Measurements from ENCODE around the gene APH1B. TPM values are rescaled to one million over a fixed set of nuclear protein-coding genes. Genes with fewer than 3 reads are reported as not detected.

Gene APH1B
- total and polyA plus RNA-seq, 4 donors: 2.0 to 10.6 (median 4.6) TPM

DNA sequence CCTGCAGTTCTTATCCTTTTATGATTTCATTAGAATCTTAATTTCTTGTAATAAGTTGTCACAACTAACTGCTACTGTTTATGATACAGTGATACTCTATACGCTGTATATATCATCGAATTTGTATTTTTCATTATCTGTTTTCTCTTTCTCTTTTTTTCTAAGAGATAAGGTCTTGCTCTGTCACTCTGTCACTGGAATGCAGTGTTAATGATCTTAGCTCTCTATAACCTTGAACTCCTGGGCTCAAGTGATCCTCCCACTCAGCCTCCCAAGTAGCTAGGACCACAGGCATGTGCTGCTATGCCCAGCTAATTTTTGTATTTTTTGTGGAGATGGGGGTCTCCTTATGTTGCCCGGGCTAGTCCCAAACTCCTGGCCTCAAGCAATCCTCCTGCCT lies 14.8 kb downstream of the APH1B start (continued):
- TF ChIP-seq ZBTB33 (IDR thresholded peaks at IDR 0.05): no peak

DNA sequence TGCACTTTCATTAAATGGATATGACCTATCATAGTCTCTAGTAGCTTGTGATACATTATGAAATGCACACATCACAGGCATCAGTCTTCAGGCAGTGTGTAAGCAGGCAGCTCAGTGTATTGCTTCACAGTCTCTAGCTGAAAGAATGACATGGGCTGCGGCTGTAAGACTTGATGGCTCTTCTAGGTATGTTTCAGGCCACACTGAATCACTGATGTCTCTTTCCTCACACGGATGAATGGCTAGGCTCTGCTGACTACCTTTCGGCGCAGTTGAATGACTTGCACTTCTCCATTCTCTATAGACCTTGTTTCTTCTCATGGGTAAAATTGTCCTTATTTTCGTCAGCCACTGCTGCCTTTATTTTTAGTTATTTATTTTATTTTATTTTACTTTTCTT lies 15.4 kb downstream of the APH1B start:
- Histone ChIP-seq H3K27ac (ENCODE audit: low read depth in 1 of 2, low read length in 2 of 2) (no peak overlapping the region), H3K4me1 (ENCODE audit: control insufficient read depth in 4 of 4, insufficient read depth in 4 of 4, low read length in 3 of 4) (peaks cover 0 to 2% (median 1%) of the 10 kb centered on the region in 4 donors), H3K9me3 (ENCODE audit: control insufficient read depth in 4 of 4, low read length in 3 of 4) (no peaks in the 10 kb centered on the region), H3K36me3 (ENCODE audit: control insufficient read depth in 4 of 4, insufficient read depth in 3 of 4, low read depth in 1 of 4, low read length in 3 of 4) (no peaks in the 10 kb centered on the region), H3K9ac (ENCODE audit: low read depth in 1 of 2, low read length in 2 of 2) (no peak overlapping the region), H3K4me3 (ENCODE audit: low read depth in 1 of 3, low read length in 3 of 3) (no peak overlapping the region), H3K27me3 (ENCODE audit: control insufficient read depth in 4 of 4, insufficient read depth in 4 of 4, low read length in 3 of 4) (no peaks in the 10 kb centered on the region)
- TF ChIP-seq JUND (IDR thresholded peaks at IDR 0.05) (no peak), MAX (IDR thresholded peaks at IDR 0.05) (no peak), HNF4A (conservative IDR thresholded peaks at IDR 0.05) (no peak), HNF4G (IDR thresholded peaks at IDR 0.05) (no peak), EGR1 (IDR thresholded peaks at IDR 0.05; ENCODE audit: low read depth in 2 of 2) (no peak), FOXA1 (IDR thresholded peaks at IDR 0.05) (no peak), YY1 (IDR thresholded peaks at IDR 0.05) (no peak)
- TF ChIP-seq, protein P1, sequence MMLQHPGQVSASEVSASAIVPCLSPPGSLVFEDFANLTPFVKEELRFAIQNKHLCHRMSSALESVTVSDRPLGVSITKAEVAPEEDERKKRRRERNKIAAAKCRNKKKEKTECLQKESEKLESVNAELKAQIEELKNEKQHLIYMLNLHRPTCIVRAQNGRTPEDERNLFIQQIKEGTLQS (IDR thresholded peaks at IDR 0.05): no peak
- DNase-seq (ENCODE audit: low spot score): no peak
- WGBS: 95% methylated on average over 5 of the region's 5 CpGs

GRCh38 chr15:63294359-63294758 lies 17.0 kb downstream of the APH1B start:
- Histone ChIP-seq H3K27me3 (ENCODE audit: control insufficient read depth in 4 of 4, insufficient read depth in 4 of 4, low read length in 3 of 4) (no peaks in the 10 kb centered on the region), H3K9me3 (ENCODE audit: control insufficient read depth in 4 of 4, low read length in 3 of 4) (no peaks in the 10 kb centered on the region), H3K4me1 (ENCODE audit: control insufficient read depth in 4 of 4, insufficient read depth in 4 of 4, low read length in 3 of 4) (peaks cover 0 to 2% (median 1%) of the 10 kb centered on the region in 4 donors), H3K4me3 (ENCODE audit: low read depth in 1 of 3, low read length in 3 of 3) (no peak overlapping the region), H3K9ac (ENCODE audit: low read depth in 1 of 2, low read length in 2 of 2) (no peak overlapping the region), H3K27ac (ENCODE audit: low read depth in 1 of 2, low read length in 2 of 2) (no peak overlapping the region), H3K36me3 (ENCODE audit: control insufficient read depth in 4 of 4, insufficient read depth in 3 of 4, low read depth in 1 of 4, low read length in 3 of 4) (no peaks in the 10 kb centered on the region)
- DNase-seq (ENCODE audit: low spot score): no peak
- no peak for TF ChIP-seq HNF4A (conservative IDR thresholded peaks at IDR 0.05)
- no peak for TF ChIP-seq YY1 (IDR thresholded peaks at IDR 0.05)
- TF ChIP-seq SP1 (IDR thresholded peaks at IDR 0.05): no peak
- TF ChIP-seq RAD21 (IDR thresholded peaks at IDR 0.05): no peak
- TF ChIP-seq, protein P2, sequence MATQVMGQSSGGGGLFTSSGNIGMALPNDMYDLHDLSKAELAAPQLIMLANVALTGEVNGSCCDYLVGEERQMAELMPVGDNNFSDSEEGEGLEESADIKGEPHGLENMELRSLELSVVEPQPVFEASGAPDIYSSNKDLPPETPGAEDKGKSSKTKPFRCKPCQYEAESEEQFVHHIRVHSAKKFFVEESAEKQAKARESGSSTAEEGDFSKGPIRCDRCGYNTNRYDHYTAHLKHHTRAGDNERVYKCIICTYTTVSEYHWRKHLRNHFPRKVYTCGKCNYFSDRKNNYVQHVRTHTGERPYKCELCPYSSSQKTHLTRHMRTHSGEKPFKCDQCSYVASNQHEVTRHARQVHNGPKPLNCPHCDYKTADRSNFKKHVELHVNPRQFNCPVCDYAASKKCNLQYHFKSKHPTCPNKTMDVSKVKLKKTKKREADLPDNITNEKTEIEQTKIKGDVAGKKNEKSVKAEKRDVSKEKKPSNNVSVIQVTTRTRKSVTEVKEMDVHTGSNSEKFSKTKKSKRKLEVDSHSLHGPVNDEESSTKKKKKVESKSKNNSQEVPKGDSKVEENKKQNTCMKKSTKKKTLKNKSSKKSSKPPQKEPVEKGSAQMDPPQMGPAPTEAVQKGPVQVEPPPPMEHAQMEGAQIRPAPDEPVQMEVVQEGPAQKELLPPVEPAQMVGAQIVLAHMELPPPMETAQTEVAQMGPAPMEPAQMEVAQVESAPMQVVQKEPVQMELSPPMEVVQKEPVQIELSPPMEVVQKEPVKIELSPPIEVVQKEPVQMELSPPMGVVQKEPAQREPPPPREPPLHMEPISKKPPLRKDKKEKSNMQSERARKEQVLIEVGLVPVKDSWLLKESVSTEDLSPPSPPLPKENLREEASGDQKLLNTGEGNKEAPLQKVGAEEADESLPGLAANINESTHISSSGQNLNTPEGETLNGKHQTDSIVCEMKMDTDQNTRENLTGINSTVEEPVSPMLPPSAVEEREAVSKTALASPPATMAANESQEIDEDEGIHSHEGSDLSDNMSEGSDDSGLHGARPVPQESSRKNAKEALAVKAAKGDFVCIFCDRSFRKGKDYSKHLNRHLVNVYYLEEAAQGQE (IDR thresholded peaks at IDR 0.05): no peak
- no peak for TF ChIP-seq JUND (IDR thresholded peaks at IDR 0.05)
- TF ChIP-seq GABPA (IDR thresholded peaks at IDR 0.05 in 1 of 2, conservative IDR thresholded peaks at IDR 0.05 in 1 of 2): no peak
- no peak for TF ChIP-seq FOXA1 (IDR thresholded peaks at IDR 0.05)
- TF ChIP-seq NR2F2 (IDR thresholded peaks at IDR 0.05): no peak
- WGBS: 89% methylated on average over 3 of the region's 3 CpGs
